ENCODE data around the gene SNCB.

DNA sequence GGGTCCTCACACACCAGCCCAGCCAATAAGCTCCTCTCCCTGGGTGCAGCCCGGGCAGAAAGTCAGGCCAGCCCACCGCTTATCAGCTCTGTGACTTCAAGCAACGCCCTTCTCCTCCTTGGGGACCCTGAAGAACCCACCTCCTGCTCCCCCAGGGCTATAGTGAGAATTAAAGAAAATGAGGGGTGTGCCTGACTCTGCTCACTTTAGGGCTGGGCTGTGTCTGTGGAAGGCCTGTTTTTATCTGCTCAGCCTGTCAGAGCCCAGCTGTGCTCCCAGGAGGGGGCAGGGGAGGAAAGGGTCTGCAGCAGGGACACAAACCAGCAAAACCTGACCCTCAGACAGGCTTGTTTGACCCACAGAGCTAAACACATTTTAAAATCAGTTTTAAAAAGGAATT, 24.3 kb downstream of the SNCB start:
- no peak for TF ChIP-seq CTCF (IDR thresholded peaks at IDR 0.05)
- no peak for TF ChIP-seq POLR2A (IDR thresholded peaks at IDR 0.05)

Data from right lobe of liver (tissue), 4 donors.